Inflammatory macrophage (primary cell): ENCODE measurements around the gene SAFB2.
A peak's percentile ranks its signal among the peaks of the same experiment; 100 is the strongest.

Experiments
- DNase-seq, 2 donors: peaks; one replicate each; pipeline ENCODE4 v3.0.0-alpha.2; 2020 to 2022

SAFB2 gene

GRCh38 chr19:5579697-5580096, 42.9 kb downstream of the SAFB2 start:
- DNase-seq = no peak

DNA sequence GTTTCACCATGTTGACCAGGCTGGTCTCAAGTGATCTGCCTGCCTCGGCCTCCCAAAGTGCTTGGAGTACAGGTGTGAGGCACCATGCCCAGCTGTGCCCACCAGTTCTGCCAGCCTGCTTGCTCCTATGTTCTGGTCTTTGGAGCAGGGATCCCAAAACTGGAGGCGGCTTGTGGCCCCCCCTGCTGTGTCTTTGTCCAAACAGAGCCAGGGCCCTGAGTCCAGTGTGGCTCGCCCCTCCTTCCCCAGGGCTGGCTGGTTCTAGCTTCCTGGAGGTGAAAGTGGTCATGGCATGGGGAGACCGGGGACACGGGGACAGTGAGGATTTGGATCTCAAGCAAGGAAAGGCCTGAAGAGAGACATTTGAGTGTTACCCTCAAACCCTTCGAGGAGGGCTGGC, 43.3 kb downstream of the SAFB2 start:
- no peak for DNase-seq

- DNase-seq = peak; percentile 25 to 60
Measured at GRCh38 chr19:5578097-5578846, 44.3 kb downstream of the SAFB2 start.

- no peak for DNase-seq
Measured at GRCh38 chr19:5575590-5575989, 47.0 kb downstream of the SAFB2 start.

DNA sequence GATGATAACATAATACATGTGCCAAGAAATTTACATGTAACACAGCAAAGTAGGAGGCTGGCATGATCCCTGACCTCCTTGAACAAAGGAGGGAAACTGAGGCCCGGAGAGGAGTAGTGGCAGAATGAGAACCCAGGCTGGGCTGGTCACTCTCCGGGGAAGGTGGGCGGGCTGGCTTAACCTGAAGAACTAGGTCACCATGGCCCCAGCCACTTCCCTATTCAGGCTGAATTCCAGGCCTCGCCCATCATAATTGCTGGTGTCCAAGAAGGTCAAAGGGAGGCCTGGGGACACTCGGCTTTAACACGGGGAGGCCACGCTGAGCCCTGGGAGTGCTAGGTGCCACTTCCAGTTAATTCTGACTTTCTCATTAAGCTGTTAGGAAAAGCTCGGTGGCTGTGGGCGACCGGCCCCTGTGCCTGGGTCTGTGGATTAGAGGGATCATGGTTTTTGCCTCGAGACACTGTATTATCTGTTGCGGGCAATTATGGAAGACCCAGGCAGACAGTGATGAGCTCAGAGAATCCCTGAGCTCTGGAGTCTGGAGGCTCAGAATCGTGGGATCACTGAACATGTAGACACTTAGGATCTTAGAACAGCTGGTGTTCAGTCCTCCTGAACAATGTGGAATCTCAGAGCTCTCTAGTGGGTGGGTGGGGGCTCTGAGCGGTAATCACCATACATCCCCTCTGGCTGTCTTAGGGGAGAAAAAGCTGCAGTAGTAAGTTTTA, 49.9 kb downstream of the SAFB2 start:
- no peak for DNase-seq

DNA sequence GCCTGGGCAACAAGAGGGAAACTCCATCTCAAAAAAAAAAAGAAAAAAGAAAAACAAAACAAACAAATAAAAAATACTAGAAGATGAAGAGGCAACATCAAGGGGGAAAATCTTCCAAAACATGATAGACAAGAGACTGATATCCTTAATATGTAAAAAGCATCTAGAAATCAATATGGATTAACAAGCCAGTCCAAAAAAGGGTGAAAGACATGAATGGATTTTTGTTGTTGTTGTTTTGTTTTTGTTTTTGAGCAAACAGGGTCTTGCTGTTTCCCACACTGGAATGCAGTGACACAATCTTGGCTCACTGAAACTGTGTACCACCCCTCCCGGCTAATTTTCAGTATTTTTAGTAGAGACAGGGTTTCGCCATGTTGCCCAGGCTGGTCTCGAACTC, 50.8 kb downstream of the SAFB2 start:
- DNase-seq = no peak

- DNase-seq = no peak
Measured at GRCh38 chr19:5567970-5568407, 54.6 kb downstream of the SAFB2 start.

DNA sequence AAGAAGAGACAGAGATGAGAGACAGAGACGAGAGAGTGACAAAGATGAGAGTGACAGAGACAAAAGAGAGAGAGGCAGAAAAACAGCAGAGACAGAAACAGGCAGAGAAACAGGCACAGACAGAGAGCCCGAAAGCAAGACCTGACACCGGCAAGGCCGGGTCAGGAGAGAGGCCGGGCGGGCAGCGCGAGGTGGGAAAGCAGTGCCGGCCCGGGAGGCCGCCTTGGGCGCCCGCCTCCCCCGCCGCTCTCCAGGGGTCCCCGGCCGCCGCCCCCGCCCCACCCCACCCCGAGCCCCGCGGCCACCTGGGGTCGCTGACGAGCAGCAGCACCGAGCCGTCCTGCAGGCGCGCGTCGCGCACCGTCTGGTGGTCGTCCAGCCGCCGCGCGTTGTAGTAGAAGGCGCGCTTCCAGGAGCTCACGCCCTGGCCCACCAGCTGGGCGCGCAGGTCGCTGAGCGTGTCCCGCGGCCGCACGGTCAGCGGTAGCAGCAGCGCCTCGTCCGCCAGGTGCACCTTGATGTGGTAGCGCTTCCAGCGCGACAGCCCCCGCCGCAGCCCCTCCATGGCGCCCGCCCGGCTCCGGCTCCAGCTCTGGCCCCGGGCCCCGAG, 55.1 kb downstream of the SAFB2 start, which contains the start of gene TINCR:
Gene TINCR, minus strand, starts transcription at position 594 of the 610 bp plus-strand sequence.
- DNase-seq = no peak

DNA sequence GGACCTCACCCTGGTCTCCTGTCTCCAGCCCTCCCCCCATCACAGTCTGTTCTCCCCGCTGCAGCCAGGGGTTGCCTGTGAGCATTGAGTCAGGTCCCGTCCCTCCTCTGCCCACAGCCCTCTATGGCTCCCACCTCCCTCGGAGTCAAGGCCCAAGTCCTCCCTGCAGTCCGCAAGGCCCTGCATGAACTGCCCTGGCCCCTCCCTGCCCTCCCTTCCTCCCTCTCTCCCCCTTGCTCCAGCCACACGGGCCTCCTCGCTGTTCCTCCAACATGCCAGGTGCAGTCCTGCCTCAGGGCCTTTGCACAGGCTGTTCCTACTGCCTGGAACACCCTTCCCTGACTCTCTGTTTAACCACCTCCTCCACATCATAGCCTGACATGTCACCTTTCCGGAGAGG, 57.6 kb downstream of the SAFB2 start:
- no peak for DNase-seq

GRCh38 chr19:5563935-5564612, 58.5 kb downstream of the SAFB2 start:
- peak; percentile 26 to 60 for DNase-seq

DNA sequence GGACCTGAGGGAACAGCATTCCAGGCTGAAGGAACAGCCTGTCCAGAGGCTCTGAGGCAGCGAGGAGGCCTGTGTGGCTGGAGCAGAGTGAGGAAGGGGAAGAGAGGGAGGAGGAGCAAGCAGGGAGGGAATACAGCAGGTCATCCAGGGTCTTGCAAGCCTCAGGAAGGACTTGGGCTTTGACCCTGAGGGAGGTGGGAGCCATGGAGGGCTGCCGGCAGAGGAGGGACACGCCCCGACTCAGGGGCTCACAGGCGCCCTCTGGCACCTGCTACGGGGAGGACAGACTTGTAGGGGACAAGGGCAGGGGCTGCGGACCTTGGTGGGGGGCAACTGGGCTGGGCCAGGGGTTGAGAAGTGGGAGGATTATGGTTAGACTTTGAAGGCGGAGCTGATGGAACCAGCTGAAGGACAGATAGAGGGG, 59.6 kb downstream of the SAFB2 start:
- DNase-seq = no peak

DNA sequence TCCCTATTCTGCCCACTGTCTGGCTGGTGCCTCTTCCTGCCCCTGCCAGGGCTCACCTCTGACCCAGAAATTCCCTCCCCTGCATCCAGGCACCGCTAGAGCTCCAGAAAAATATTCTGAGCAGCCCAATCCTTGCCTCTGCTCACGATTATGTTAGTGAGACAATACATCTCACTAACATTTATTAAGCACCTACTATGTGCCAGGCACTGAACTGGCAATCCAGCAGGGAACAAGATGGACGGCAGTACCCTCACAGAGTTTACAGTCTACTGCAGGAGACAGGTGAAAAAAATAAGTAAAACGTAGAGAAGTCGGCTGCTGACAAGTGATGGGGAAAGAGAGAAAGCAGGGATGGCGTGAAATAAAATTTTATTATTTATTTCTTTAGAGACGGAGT, 60.3 kb downstream of the SAFB2 start:
- DNase-seq = no peak

DNA sequence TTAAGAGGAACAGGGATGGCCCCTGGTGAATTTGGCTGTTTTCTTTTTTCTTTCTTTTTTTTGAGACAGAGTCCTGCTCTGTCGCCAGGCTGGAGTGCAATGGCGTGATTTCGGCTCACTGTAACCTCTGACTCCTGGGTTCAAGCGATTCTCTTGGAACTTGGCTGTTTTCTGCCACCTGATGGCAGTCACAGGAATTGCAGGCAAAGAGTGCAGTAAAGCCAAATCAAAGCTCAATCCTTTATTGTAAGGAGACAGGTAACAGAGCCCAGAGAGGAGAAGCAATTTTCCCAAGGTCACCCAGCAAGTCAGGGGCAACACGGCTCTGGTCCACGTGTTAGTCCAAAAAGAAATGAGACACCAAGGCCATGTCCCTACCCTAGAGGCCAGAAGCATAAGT, 61.0 kb downstream of the SAFB2 start:
- DNase-seq = no peak

- no peak for DNase-seq
Measured at GRCh38 chr19:5560156-5560555, 62.4 kb downstream of the SAFB2 start.

GRCh38 chr19:5559804-5560133, 62.8 kb downstream of the SAFB2 start:
- DNase-seq = no peak

DNA sequence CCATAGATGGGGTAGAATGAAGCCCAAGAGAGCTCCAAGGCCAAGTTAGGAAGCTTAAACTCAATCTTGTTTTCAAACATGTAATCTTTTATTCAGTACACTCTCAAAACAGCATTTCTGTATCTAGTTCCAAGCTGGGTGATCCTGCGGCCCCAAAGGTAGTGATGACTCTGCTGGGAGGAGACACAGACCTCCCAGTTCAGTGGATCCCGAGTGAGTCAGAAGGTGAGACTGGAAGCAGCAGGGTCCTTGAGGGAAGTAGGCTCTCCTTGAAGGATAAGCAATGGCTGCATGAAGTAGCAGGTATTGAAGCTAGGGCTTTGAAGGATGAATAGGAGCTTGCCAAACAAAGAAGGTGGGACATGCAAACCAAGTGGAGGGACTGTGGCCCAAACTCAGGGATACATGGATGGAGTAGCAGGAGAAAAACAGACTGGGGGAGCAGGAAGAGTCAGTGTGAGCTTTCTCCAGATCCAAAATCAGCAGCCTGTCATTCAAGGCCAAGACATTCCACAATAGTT, 64.4 kb downstream of the SAFB2 start:
- no peak for DNase-seq

- no peak for DNase-seq
Measured at GRCh38 chr19:5557691-5558090, 64.9 kb downstream of the SAFB2 start.

- DNase-seq = no peak
Measured at GRCh38 chr19:5554828-5555227, 67.7 kb downstream of the SAFB2 start.

DNA sequence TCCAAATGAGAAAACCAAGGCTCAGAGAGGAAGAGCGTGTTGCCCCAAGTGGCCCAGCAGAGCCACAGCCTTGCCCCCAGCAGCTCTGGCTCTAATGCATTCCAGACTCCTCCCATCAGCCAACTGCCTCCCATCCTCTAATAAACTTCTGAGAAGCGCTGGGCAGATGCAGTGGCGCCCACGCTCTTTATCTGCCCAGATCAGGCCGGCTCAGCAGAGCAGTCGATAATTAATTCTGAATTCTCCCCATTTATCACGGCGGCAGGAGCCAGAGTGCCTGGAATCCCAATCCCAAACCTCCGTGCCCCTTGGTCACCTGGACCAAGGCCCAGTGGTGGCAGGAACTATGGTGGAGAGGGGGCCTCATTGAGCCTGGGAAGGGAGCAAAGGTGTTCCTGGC, 68.7 kb downstream of the SAFB2 start:
- no peak for DNase-seq

GRCh38 chr19:5547881-5548280, 74.7 kb downstream of the SAFB2 start:
- peak in 1 of 2 donors; percentile 44 for DNase-seq

DNA sequence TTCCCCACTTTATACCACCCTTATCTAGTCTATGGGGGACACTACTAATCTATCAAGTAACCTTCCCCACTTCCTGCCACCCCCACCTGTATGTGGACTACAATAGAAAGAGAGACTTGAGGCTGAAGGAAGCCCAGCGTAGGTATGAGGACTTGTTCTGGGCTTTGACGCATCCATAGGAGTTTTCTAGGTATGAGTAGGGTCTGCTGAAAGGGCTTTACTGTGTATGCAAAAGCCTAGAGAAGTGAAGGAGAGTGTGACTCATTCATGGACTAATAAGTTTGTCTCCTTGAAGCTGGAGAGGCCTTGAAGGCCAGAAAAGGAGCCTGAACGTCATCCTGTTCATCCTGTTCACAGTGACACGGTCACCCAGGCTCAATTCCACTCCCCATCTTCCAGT, 76.6 kb downstream of the SAFB2 start:
- no peak for DNase-seq

GRCh38 chr19:5545051-5545450, 77.5 kb downstream of the SAFB2 start:
- no peak for DNase-seq

DNA sequence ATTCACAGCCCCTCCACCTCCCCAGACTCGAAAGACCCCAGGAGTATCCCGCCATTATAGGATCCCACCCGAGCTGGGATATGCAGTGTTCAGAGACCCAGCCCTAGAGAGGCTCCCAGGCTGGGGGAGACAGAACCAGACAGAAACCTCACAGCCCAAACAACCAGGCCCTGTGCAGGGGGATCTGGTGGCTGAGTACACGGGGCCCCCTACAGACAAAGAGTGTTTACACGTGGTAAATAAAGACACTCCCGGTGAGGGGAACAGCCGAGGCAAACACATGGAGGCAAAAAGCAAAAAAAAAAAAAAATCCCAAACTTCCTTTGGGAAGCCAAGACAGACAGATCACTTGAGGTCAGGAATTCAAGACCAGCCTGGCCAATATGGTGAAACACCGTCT, 79.9 kb downstream of the SAFB2 start:
- no peak for DNase-seq
